GM10266 (cell line): ENCODE results near the gene GRK4.
A peak's percentile ranks its signal among the peaks of the same experiment; 100 is the strongest.

Experiments
- DNase-seq: peaks from one replicate; pipeline ENCODE4 v3.0.0; 2012; ENCODE audit errors: extremely low spot score
- CTCF ChIP-seq: IDR thresholded peaks from 2 replicates; pipeline ENCODE4 v1.5.1; 2012; ENCODE audit warnings: mild to moderate bottlenecking, low read depth; ENCODE audit not compliant: control insufficient read depth, insufficient read depth; ENCODE audit errors: missing control alignments

Gene GRK4

GRCh38 chr4:2932951-2933565 lies 30.3 kb upstream of the GRK4 start:
- TF ChIP-seq CTCF, result no peak
- peak; percentile 52 for DNase-seq

GRCh38 chr4:2933566-2934076 lies 29.8 kb upstream of the GRK4 start:
- no peak for TF ChIP-seq CTCF
- no peak for DNase-seq

GRCh38 chr4:2934077-2934812 lies 29.1 kb upstream of the GRK4 start:
- DNase-seq, result peak; percentile 74

GRCh38 chr4:2934813-2935761 lies 28.3 kb upstream of the GRK4 start:
- peak; percentile 18 for TF ChIP-seq CTCF
- peak; percentile 98 for DNase-seq

More at GRCh38 chr4:2934077-2934812, 29.1 kb upstream of the GRK4 start:
- no peak for TF ChIP-seq CTCF

- no peak for TF ChIP-seq CTCF
- peak; percentile 58 for DNase-seq
Observed at GRCh38 chr4:2935762-2936743, 27.3 kb upstream of the GRK4 start.

GRCh38 chr4:2936773-2937145 lies 26.6 kb upstream of the GRK4 start:
- peak; percentile 69 for DNase-seq
- TF ChIP-seq CTCF, result no peak
